Neural progenitor cell (in vitro differentiated cells): ENCODE results near the gene CDH18. TPM values are rescaled to one million over a fixed set of nuclear protein-coding genes. Genes with fewer than 3 reads are reported as not detected.

Experiments used
- DNase-seq: peaks from one replicate; pipeline ENCODE4 v3.0.0-alpha.2; 2016; ENCODE audit warnings: low spot score
- H2AFZ ChIP-seq: fragments of 200-600 bp; sonication (generic); replicated peaks from 2 replicates; pipeline ENCODE4 v1.6.1; 2016; ENCODE audit warnings: antibody characterized with exemption
- H3F3A ChIP-seq: fragments of 200-600 bp; sonication (generic); 2 replicates; pipeline ENCODE4 v1.6.1; 2016; ENCODE audit warnings: antibody characterized with exemption, low read depth
- H3K27ac ChIP-seq: fragments of 200-600 bp; sonication (generic); 2 replicates; pipeline ENCODE4 v1.5.1; 2016; ENCODE audit warnings: mild to moderate bottlenecking
- H3K27me3 ChIP-seq: fragments of 200-600 bp; sonication (generic); 2 replicates; pipeline ENCODE4 v1.6.1; 2016; ENCODE audit warnings: mild to moderate bottlenecking, moderate library complexity
- H3K36me3 ChIP-seq: fragments of 200-600 bp; sonication (generic); 2 replicates; pipeline ENCODE4 v1.5.1; 2016
- H3K4me1 ChIP-seq: fragments of 200-600 bp; sonication (generic); 2 replicates; pipeline ENCODE4 v1.6.1; 2016; ENCODE audit warnings: mixed run types
- H3K4me2 ChIP-seq: fragments of 200-600 bp; sonication (generic); 2 replicates; pipeline ENCODE4 v1.6.1; 2016
- H3K4me3 ChIP-seq: fragments of 200-600 bp; sonication (generic); 2 replicates; pipeline ENCODE4 v1.5.1; 2016
- H3K79me2 ChIP-seq: fragments of 200-600 bp; sonication (generic); 2 replicates; pipeline ENCODE4 v1.6.1; 2016; ENCODE audit warnings: low read depth
- H3K9ac ChIP-seq: fragments of 200-600 bp; sonication (generic); 2 replicates; pipeline ENCODE4 v1.6.1; 2016
- H3K9me3 ChIP-seq: fragments of 200-600 bp; sonication (generic); 2 replicates; pipeline ENCODE4 v1.5.1; 2016; ENCODE audit warnings: low read depth
- H4K20me1 ChIP-seq: fragments of 200-600 bp; sonication (generic); 2 replicates; pipeline ENCODE4 v1.6.1; 2016; ENCODE audit warnings: low read depth
- H3K27ac Mint-ChIP-seq: 3 replicates; pipeline ENCODE4 v1.8.0; 2021; ENCODE audit warnings: mixed read lengths
- H3K27me3 Mint-ChIP-seq: 2 replicates; pipeline ENCODE4 v1.8.0; 2022; ENCODE audit warnings: low read depth, mild to moderate bottlenecking, inconsistent platforms, moderate library complexity, mixed read lengths; ENCODE audit not compliant: insufficient read depth
- H3K36me3 Mint-ChIP-seq: 3 replicates; pipeline ENCODE4 v1.8.0; 2021; ENCODE audit warnings: mixed read lengths
- H3K4me1 Mint-ChIP-seq: 3 replicates; pipeline ENCODE4 v1.8.0; 2021; ENCODE audit warnings: mixed read lengths
- H3K4me3 Mint-ChIP-seq: 3 replicates; pipeline ENCODE4 v1.8.0; 2021; ENCODE audit warnings: mild to moderate bottlenecking, moderate library complexity, mixed read lengths
- H3K9me3 Mint-ChIP-seq: 3 replicates; pipeline ENCODE4 v1.8.0; 2020; ENCODE audit warnings: mixed read lengths
- CTCF ChIP-seq: fragments of 200-600 bp; sonication (generic); IDR thresholded peaks from 2 replicates; pipeline ENCODE4 v1.5.1; 2017; ENCODE audit warnings: antibody characterized with exemption, mild to moderate bottlenecking
- EZH2 ChIP-seq: fragments of 200-600 bp; sonication (generic); IDR thresholded peaks from 2 replicates; pipeline ENCODE4 v1.6.1; 2017; ENCODE audit warnings: antibody characterized with exemption, mild to moderate bottlenecking, moderate library complexity
- EZH2phosphoT487 ChIP-seq: fragments of 200-600 bp; sonication (generic); IDR thresholded peaks from 2 replicates; pipeline ENCODE4 v1.6.1; 2017; ENCODE audit warnings: antibody characterized with exemption
- total RNA-seq: library from RNA; depleted of rRNA; stranded (reverse); fragments of >200 nt; gene quantifications from 2 replicates; pipeline ENCODE4 v1.2.3, GENCODE V29; 2015; ENCODE audit warnings: low replicate concordance

Gene CDH18
- total RNA-seq, 1 donor from 2014 or later: 0.58 TPM

GRCh38 chr5:19685473-19685872, 302.5 kb downstream of the CDH18 start:
- Histone ChIP-seq H4K20me1 (no peaks in the 10 kb centered on the region), H3K4me3 (no peak overlapping the region), H3K4me1 (no peaks in the 10 kb centered on the region), H3K79me2 (no peaks in the 10 kb centered on the region), H3K9ac (no peak overlapping the region), H3K36me3 (no peaks in the 10 kb centered on the region), H3K9me3 (no peaks in the 10 kb centered on the region), H3K4me2 (no peak overlapping the region), H3K27ac (no peak overlapping the region), H3F3A (no peaks in the 10 kb centered on the region), H2AFZ (no peak overlapping the region), H3K27me3 (no peaks in the 10 kb centered on the region)
- TF ChIP-seq CTCF (no peak), EZH2phosphoT487 (no peak), EZH2 (no peak)
- Mint-ChIP-seq H3K27ac (no peak overlapping the region), H3K4me3 (no peak overlapping the region), H3K36me3 (no peaks in the 10 kb centered on the region), H3K4me1 (no peaks in the 10 kb centered on the region), H3K27me3 (no peaks in the 10 kb centered on the region), H3K9me3 (peaks cover 5% of the 10 kb centered on the region)
- no peak for DNase-seq

- no peaks in the 10 kb centered on the region for H3K36me3 ChIP-seq
- H4K20me1 ChIP-seq: no peaks in the 10 kb centered on the region
- H3K36me3 Mint-ChIP-seq: no peaks in the 10 kb centered on the region
- H3K27me3 Mint-ChIP-seq: no peaks in the 10 kb centered on the region
- TF ChIP-seq CTCF (no peak), EZH2phosphoT487 (no peak), EZH2 (no peak)
- H3K9ac ChIP-seq: no peak overlapping the region
- H2AFZ ChIP-seq: no peak overlapping the region
- H3K4me2 ChIP-seq: no peak overlapping the region
- H3K27me3 ChIP-seq: no peaks in the 10 kb centered on the region
- H3K27ac Mint-ChIP-seq: no peak overlapping the region
- no peaks in the 10 kb centered on the region for H3F3A ChIP-seq
- peaks cover 12% of the 10 kb centered on the region for H3K9me3 Mint-ChIP-seq
- H3K4me3 ChIP-seq: no peak overlapping the region
- H3K4me1 ChIP-seq: no peaks in the 10 kb centered on the region
- no peaks in the 10 kb centered on the region for H3K79me2 ChIP-seq
- DNase-seq: no peak
- no peaks in the 10 kb centered on the region for H3K4me1 Mint-ChIP-seq
- no peak overlapping the region for H3K4me3 Mint-ChIP-seq
- no peaks in the 10 kb centered on the region for H3K9me3 ChIP-seq
- H3K27ac ChIP-seq: no peak overlapping the region
Observed at GRCh38 chr5:19676895-19677294, 311.1 kb downstream of the CDH18 start.

GRCh38 chr5:19660679-19661078, 327.3 kb downstream of the CDH18 start:
- Mint-ChIP-seq H3K4me3 (no peak overlapping the region), H3K36me3 (no peaks in the 10 kb centered on the region), H3K9me3 (no peaks in the 10 kb centered on the region), H3K4me1 (no peaks in the 10 kb centered on the region), H3K27ac (no peak overlapping the region), H3K27me3 (no peaks in the 10 kb centered on the region)
- no peaks in the 10 kb centered on the region for H3F3A ChIP-seq
- H3K79me2 ChIP-seq: no peaks in the 10 kb centered on the region
- no peaks in the 10 kb centered on the region for H3K9me3 ChIP-seq
- no peak overlapping the region for H3K27ac ChIP-seq
- TF ChIP-seq EZH2 (no peak), EZH2phosphoT487 (no peak), CTCF (no peak)
- DNase-seq: no peak
- no peak overlapping the region for H3K4me2 ChIP-seq
- H4K20me1 ChIP-seq: no peaks in the 10 kb centered on the region
- no peak overlapping the region for H2AFZ ChIP-seq
- no peak overlapping the region for H3K4me3 ChIP-seq
- H3K4me1 ChIP-seq: no peaks in the 10 kb centered on the region
- no peaks in the 10 kb centered on the region for H3K27me3 ChIP-seq
- no peak overlapping the region for H3K9ac ChIP-seq
- H3K36me3 ChIP-seq: no peaks in the 10 kb centered on the region

GRCh38 chr5:19655627-19656026, 332.4 kb downstream of the CDH18 start:
- Mint-ChIP-seq H3K27me3 (no peaks in the 10 kb centered on the region), H3K9me3 (no peaks in the 10 kb centered on the region), H3K4me3 (no peak overlapping the region), H3K27ac (no peak overlapping the region), H3K36me3 (no peaks in the 10 kb centered on the region), H3K4me1 (no peaks in the 10 kb centered on the region)
- TF ChIP-seq CTCF (no peak), EZH2phosphoT487 (no peak), EZH2 (no peak)
- Histone ChIP-seq H3K4me1 (no peaks in the 10 kb centered on the region), H3K4me3 (no peak overlapping the region), H3K79me2 (no peaks in the 10 kb centered on the region), H3F3A (no peaks in the 10 kb centered on the region), H3K27ac (no peak overlapping the region), H3K9ac (no peak overlapping the region), H3K4me2 (no peak overlapping the region), H3K9me3 (no peaks in the 10 kb centered on the region), H3K27me3 (no peaks in the 10 kb centered on the region), H3K36me3 (no peaks in the 10 kb centered on the region), H2AFZ (no peak overlapping the region), H4K20me1 (no peaks in the 10 kb centered on the region)
- no peak for DNase-seq
